NCI-H510A (cell line): Measurements from ENCODE around the gene WASHC3.

ENCODE experiments used
- DNase-seq: peaks from one replicate; lab custom pipeline; 2025; lab: John Stamatoyannopoulos, UW

Gene WASHC3

DNA sequence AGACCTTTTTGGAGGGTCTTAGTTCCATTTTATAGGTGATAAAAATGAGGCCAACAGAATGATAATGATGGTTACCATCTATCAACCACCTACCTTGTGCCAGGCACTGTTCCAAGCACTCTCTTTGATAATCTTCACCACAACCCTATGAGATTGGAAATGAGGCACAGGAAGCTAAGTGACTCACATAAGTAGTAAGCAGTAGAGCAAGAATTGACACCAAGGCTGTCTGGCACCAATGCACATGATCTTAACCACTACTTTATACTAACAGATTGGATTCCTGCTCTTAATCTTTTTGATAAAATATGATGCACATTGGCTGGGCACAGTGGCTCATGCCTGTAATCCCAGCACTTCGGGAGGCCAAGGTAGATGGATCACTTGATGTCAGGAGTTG is 93.0 kb downstream of the WASHC3 start:
- no peak for DNase-seq

DNA sequence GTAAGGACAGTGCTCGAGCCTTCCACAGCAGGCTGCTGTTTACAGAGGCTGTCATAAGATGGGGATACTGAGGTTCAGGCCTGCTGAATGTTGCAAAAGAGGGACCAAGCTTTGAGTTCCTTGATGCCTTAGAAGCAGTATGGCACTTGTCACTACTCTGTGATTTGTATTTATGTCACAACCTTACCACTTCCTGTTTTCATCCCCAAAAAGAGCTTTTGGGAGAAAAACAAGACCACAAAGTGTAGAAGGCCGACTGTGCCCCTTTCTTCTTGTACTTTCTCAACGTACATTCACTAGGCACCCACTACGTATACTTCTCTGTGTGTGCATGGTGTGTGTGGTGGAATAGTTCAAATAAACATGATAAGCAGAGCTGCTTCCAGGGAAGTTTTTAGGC is 94.3 kb downstream of the WASHC3 start:
- DNase-seq: no peak

DNA sequence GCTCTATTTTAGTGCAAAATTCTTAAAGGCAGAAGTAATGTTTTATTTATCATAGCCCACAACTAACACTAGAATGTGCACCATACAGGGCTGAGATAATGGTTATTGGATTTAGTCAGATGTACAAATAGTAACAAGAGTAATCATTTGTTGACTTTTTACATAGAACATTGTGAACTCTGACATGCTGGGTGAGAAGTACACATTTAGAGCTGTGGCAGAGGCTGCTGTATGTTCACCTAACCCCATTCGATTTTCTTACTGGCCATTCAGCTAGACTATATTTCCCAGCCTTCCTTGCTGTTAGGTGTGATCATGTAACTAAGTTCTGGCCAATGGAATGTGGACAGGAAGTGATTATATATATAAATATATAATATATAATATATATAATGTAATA is 95.3 kb downstream of the WASHC3 start:
- DNase-seq: no peak

DNA sequence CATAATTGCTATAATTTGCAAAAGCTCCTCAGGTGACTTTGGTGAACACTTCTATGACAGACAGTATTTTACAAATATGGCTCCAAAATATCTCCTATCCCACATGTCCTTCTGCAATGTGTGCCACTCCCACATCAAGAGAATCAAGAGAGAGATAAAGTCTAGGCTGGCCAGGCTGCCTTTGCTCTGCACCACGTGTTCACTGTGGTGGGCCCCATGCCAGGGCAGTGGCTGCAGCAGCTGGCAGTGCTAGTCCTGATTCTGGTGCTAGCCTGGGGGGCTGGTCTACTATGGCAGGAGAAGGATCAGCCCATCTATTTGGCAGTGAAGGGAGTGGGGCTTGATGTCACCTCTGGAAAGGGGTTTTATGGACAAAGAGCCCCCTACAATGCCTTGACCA is 98.1 kb downstream of the WASHC3 start:
- DNase-seq: no peak
